ENCODE measurements around the gene MEGF8. TPM values are rescaled to one million over a fixed set of nuclear protein-coding genes. Genes with fewer than 3 reads are reported as not detected.

The MEGF8 gene
- total and polyA plus RNA-seq, 2 donors (not counting 3 experiments of a cell fraction or from before 2014, with no cell fraction given) = 20.6 to 39.6 TPM

GRCh38 chr19:42356686-42357085 is 31.3 kb downstream of the MEGF8 start:
- BruUV-seq (replicated peaks) = no TSS peak
- dilution Hi-C loops (cut with MboI; ENCODE audit: extremely low pct_ligation_motif_present, low sequenced_read_pairs) = no loop called here
- CTCF ChIA-PET = interaction anchor here (1.0 kb wide), 1 partner anchor 14 kb away, joined by 3 read pairs; no protein-coding TSS in a partner anchor

More at GRCh38 chr19:42356686-42357085, 31.3 kb downstream of the MEGF8 start:
- H2AFZ ChIP-seq (ENCODE audit: low read depth, low read length) = no peak overlapping the region
- H4K20me1 ChIP-seq (replicated peaks; ENCODE audit: control insufficient read depth, extremely low read depth, insufficient read depth, low read length) = no peaks in the 10 kb centered on the region
- H3K9me3 ChIP-seq (replicated peaks; ENCODE audit: control insufficient read depth, insufficient read depth, low read length) = no peaks in the 10 kb centered on the region
- DNase-seq (ENCODE audit: low read depth, low spot score) (no peak), FAIRE-seq (no peak)
- no peaks in the 10 kb centered on the region for H3K9me1 ChIP-seq (replicated peaks; ENCODE audit: control insufficient read depth, extremely low read depth, insufficient read depth, low read length)
- H3K79me2 ChIP-seq (ENCODE audit: control insufficient read depth, insufficient read depth, low read length) = no peaks in the 10 kb centered on the region
- POLR2A ChIA-PET = no interaction called here
- H3K4me3 ChIP-seq (replicated peaks in 1 of 3; ENCODE audit: insufficient read depth in 1 of 3, low read depth in 1 of 3, low read length in 3 of 3) = no peak overlapping the region
- intact Hi-C loops (cut with micrococcal nuclease) = no loop called here
- no peaks in the 10 kb centered on the region for H3K4me1 ChIP-seq (ENCODE audit: control insufficient read depth, extremely low read depth, insufficient read depth, low read length)
- TF ChIP-seq MYC (IDR thresholded peaks at IDR 0.05; ENCODE audit: low read depth, low read length) (no peak), EZH2 (IDR thresholded peaks at IDR 0.05; ENCODE audit: borderline replicate concordance, low read depth, low read length, severe bottlenecking) (no peak), FOS (IDR thresholded peaks at IDR 0.05; ENCODE audit: borderline replicate concordance, insufficient read depth, low read length) (no peak), GATA2 (IDR thresholded peaks at IDR 0.05; ENCODE audit: insufficient read depth, insufficient read length, low read depth, low read length) (no peak), MAX (IDR thresholded peaks at IDR 0.05; ENCODE audit: insufficient read depth, insufficient read length) (no peak), POLR2A (IDR thresholded peaks at IDR 0.05; ENCODE audit: low read depth, low read length) (no peak), POLR2AphosphoS5 (IDR thresholded peaks at IDR 0.05; ENCODE audit: insufficient read depth, low read depth, low read length) (no peak), JUN (IDR thresholded peaks at IDR 0.05; ENCODE audit: borderline replicate concordance, insufficient read depth, insufficient read length, low read depth) (no peak), CTCF (IDR thresholded peaks at IDR 0.05; ENCODE audit: extremely low read depth in 1 of 2, insufficient read depth in 1 of 2, low read depth in 1 of 2, low read length in 2 of 2) (no peak)
- no peak overlapping the region for H3K27ac ChIP-seq (ENCODE audit: insufficient read depth, low read depth, low read length)
- H3K4me2 ChIP-seq (ENCODE audit: insufficient read depth, low read length) = no peak overlapping the region
- H3K9ac ChIP-seq (replicated peaks; ENCODE audit: extremely low read depth, insufficient read depth, low read length) = no peak overlapping the region
- no peaks in the 10 kb centered on the region for H3K27me3 ChIP-seq (ENCODE audit: control insufficient read depth in 2 of 2, insufficient read depth in 2 of 2, low read length in 2 of 2)
- peaks cover 0 to 25% of the 10 kb centered on the region in 2 experiments for H3K36me3 ChIP-seq (ENCODE audit: control insufficient read depth in 2 of 2, extremely low read depth in 1 of 2, insufficient read depth in 2 of 2, low read length in 2 of 2)

Measured in endothelial cell of umbilical vein (primary cell).